ENCODE measurements around the gene MLN. TPM values are rescaled to one million over a fixed set of nuclear protein-coding genes. Genes with fewer than 3 reads are reported as not detected.

MLN gene
- total and polyA plus RNA-seq, 12 donors, result not detected

GRCh38 chr6:33757113-33757512 lies 46.7 kb downstream of the MLN start:
- H3K27me3 ChIP-seq, result no peaks in the 10 kb centered on the region
- H3K4me3 ChIP-seq, result no peak overlapping the region
- ATAC-seq, result no peak
- no peak for TF ChIP-seq CTCF (IDR thresholded peaks at IDR 0.05)
- DNase-seq, result no peak
- H3K27ac ChIP-seq, result no peak overlapping the region
- H3K9me3 ChIP-seq, result no peaks in the 10 kb centered on the region
- H3K36me3 ChIP-seq, result no peaks in the 10 kb centered on the region
- H3K4me1 ChIP-seq, result peaks cover 2 to 20% (median 14%) of the 10 kb centered on the region in 9 donors
- 83 to 94% methylated on average over 3 of the region's 3 CpGs for WGBS, 2 donors
- intact Hi-C loops (cut with DNase I), result loop anchor here in 2 of 10 donors (5.0 to 10.0 kb wide), 2 partner anchors 45 to 162 kb away; partner anchors contain the start of gene UQCC2 (in 1 of the 2)

GRCh38 chr6:33756211-33756954 lies 47.4 kb downstream of the MLN start:
- Histone ChIP-seq H3K4me3 (no peak overlapping the region), H3K27ac (no peak overlapping the region), H3K4me1 (peaks cover 0 to 13% (median 7%) of the 10 kb centered on the region in 9 donors), H3K27me3 (no peaks in the 10 kb centered on the region), H3K36me3 (no peaks in the 10 kb centered on the region), H3K9me3 (no peaks in the 10 kb centered on the region)
- DNase-seq (no peak), ATAC-seq (no peak)
- WGBS, 2 donors, result 85 to 86% methylated on average over 12 of the region's 12 CpGs
- intact Hi-C loops (cut with DNase I), result loop anchor here in 2 of 10 donors (5.0 to 10.0 kb wide), 2 partner anchors 44 to 162 kb away; partner anchors contain the start of gene UQCC2 (in 1 of the 2)
- TF ChIP-seq CTCF (IDR thresholded peaks at IDR 0.05), result no peak

DNA sequence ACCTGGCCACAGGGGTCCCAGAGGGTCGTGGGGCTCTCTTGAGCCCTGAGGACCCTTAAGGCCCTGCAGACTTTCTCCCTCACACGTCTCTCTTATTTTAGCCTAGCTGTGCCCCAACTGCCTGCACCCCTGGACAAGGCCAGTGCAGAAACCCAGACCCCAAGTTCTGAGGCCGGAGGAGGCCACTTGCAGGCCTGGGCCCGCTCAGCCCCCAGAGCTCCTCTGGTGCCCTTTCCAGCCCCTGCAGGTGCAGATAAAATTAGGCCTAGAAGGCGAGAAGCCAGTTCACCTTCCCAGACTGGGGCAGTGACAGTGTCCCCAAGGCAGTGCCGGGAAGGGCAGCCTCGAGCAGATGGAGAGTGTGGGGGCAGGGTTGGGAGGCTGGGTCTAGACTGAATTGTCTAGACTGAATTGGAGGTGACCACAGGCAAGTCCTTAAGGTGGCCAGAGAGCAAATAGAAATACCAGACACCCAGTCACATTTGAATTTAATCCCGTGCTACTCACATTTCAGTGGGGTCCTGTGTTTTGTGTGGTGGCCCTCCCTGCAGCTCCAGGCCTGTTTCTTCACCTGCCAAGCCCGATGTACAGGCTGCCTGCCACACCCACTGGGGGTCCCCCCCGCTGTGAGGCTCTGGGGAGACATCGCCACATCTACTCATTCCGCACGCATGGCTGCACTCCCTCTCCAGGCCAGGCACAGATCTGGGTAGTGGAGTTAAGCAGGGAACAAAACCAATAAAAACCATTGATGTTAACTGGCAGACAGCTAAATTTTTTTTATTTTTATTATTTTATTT lies 48.5 kb downstream of the MLN start:
- no peak overlapping the region for H3K27ac ChIP-seq
- no peaks in the 10 kb centered on the region for H3K9me3 ChIP-seq
- TF ChIP-seq CTCF (IDR thresholded peaks at IDR 0.05), result no peak
- DNase-seq, result no peak
- intact Hi-C loops (cut with DNase I), result loop anchor here in 2 of 10 donors (5.0 to 10.0 kb wide), 2 partner anchors 43 to 160 kb away; partner anchors contain the start of gene UQCC2 (in 1 of the 2)
- no peak for ATAC-seq
- H3K27me3 ChIP-seq, result no peaks in the 10 kb centered on the region
- 83 to 84% methylated on average over 13 of the region's 13 CpGs for WGBS, 2 donors
- H3K4me1 ChIP-seq, result peaks cover 0 to 2% (median 0%) of the 10 kb centered on the region in 9 donors
- no peak overlapping the region for H3K4me3 ChIP-seq
- no peaks in the 10 kb centered on the region for H3K36me3 ChIP-seq

DNA sequence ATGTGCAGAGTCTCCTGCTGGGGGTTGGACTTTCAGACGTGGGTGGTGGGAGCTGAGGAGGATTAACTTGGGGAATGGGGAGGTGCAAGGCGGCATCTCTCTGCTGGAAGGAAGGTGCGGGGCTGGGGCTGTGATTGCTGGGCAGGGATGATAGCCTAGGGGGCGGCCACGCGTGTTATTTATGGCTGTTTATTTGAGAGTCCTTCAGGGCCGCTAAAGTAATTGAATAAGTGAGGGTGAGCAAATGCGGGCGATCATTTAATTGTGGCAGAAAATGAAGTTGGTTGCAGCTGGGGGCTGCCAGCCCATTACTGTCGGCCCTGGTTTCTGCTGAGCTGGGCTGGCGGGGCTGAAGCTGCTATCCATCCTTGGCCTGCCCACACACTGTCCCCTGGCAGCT lies 49.6 kb downstream of the MLN start:
- H3K27me3 ChIP-seq, result no peaks in the 10 kb centered on the region
- intact Hi-C loops (cut with DNase I), result loop anchor here in 1 of 10 donors (10.0 kb wide), 1 partner anchor 159 kb away; no protein-coding TSS in a partner anchor
- H3K36me3 ChIP-seq, result no peaks in the 10 kb centered on the region
- DNase-seq, result no peak
- no peak overlapping the region for H3K27ac ChIP-seq
- no peaks in the 10 kb centered on the region for H3K4me1 ChIP-seq
- 88 to 90% methylated on average over 11 of the region's 11 CpGs for WGBS, 2 donors
- ATAC-seq, result no peak
- H3K4me3 ChIP-seq, result no peak overlapping the region
- H3K9me3 ChIP-seq, result no peaks in the 10 kb centered on the region
- TF ChIP-seq CTCF (IDR thresholded peaks at IDR 0.05), result no peak
